MM.1S (cell line): ENCODE measurements around the gene ARID4B.

Experiments used
- EZH2 ChIP-seq: fragments of 300-600 bp; sonication (generic); optimal IDR thresholded peaks from 2 replicates; pipeline ENCODE3; 2017; ENCODE audit warnings: low read depth, mild to moderate bottlenecking, antibody characterized with exemption, low read length, mixed read lengths
- TF ChIP-seq, protein P1 (sequence below): fragments of 300-600 bp; sonication (generic); IDR thresholded peaks from 2 replicates; pipeline ENCODE4 v1.5.1; 2016; ENCODE audit warnings: antibody characterized with exemption, low read length, mixed read lengths

GRCh38 chr1:235145639-235146038 is 182.3 kb downstream of the ARID4B start:
- TF ChIP-seq, protein P1, sequence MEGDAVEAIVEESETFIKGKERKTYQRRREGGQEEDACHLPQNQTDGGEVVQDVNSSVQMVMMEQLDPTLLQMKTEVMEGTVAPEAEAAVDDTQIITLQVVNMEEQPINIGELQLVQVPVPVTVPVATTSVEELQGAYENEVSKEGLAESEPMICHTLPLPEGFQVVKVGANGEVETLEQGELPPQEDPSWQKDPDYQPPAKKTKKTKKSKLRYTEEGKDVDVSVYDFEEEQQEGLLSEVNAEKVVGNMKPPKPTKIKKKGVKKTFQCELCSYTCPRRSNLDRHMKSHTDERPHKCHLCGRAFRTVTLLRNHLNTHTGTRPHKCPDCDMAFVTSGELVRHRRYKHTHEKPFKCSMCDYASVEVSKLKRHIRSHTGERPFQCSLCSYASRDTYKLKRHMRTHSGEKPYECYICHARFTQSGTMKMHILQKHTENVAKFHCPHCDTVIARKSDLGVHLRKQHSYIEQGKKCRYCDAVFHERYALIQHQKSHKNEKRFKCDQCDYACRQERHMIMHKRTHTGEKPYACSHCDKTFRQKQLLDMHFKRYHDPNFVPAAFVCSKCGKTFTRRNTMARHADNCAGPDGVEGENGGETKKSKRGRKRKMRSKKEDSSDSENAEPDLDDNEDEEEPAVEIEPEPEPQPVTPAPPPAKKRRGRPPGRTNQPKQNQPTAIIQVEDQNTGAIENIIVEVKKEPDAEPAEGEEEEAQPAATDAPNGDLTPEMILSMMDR = no peak
- TF ChIP-seq EZH2 = no peak
